ENCODE data around the gene TRAF1. TPM values are rescaled to one million over a fixed set of nuclear protein-coding genes. Genes with fewer than 3 reads are reported as not detected.
A peak's percentile ranks its signal among the peaks of the same experiment; 100 is the strongest.

The TRAF1 gene
- total RNA-seq, 3 donors from 2014 or later = 2.9 to 5.5 (median 3.8) TPM

GRCh38 chr9:120931231-120932085 is 4.9 kb upstream of the TRAF1 start:
- ATAC-seq = peak; percentile 16
- DNase-seq = peak in 1 of 3 donors; percentile 45
- Histone ChIP-seq H3K4me1 (ENCODE audit: low read depth) (peaks cover 17% of the 10 kb centered on the region), H3K36me3 (ENCODE audit: low read depth) (no peaks in the 10 kb centered on the region), H3K4me3 (no peak overlapping the region), H3K9me3 (no peaks in the 10 kb centered on the region)
- TF ChIP-seq, protein P1, sequence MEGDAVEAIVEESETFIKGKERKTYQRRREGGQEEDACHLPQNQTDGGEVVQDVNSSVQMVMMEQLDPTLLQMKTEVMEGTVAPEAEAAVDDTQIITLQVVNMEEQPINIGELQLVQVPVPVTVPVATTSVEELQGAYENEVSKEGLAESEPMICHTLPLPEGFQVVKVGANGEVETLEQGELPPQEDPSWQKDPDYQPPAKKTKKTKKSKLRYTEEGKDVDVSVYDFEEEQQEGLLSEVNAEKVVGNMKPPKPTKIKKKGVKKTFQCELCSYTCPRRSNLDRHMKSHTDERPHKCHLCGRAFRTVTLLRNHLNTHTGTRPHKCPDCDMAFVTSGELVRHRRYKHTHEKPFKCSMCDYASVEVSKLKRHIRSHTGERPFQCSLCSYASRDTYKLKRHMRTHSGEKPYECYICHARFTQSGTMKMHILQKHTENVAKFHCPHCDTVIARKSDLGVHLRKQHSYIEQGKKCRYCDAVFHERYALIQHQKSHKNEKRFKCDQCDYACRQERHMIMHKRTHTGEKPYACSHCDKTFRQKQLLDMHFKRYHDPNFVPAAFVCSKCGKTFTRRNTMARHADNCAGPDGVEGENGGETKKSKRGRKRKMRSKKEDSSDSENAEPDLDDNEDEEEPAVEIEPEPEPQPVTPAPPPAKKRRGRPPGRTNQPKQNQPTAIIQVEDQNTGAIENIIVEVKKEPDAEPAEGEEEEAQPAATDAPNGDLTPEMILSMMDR (IDR thresholded peaks at IDR 0.05) = no peak
- intact Hi-C loops (cut with DNase I, micrococcal nuclease) = no loop called here

- ATAC-seq (peak; percentile 4), DNase-seq (no peak)
- intact Hi-C loops (cut with DNase I, micrococcal nuclease) = no loop called here
- TF ChIP-seq, protein P1 (IDR thresholded peaks at IDR 0.05) = no peak
- Histone ChIP-seq H3K9me3 (no peaks in the 10 kb centered on the region), H3K36me3 (ENCODE audit: low read depth) (no peaks in the 10 kb centered on the region), H3K4me3 (peak overlapping the region; percentile 56), H3K4me1 (ENCODE audit: low read depth) (no peaks in the 10 kb centered on the region)
Measured at GRCh38 chr9:120929229-120929791, 2.7 kb upstream of the TRAF1 start.

DNA sequence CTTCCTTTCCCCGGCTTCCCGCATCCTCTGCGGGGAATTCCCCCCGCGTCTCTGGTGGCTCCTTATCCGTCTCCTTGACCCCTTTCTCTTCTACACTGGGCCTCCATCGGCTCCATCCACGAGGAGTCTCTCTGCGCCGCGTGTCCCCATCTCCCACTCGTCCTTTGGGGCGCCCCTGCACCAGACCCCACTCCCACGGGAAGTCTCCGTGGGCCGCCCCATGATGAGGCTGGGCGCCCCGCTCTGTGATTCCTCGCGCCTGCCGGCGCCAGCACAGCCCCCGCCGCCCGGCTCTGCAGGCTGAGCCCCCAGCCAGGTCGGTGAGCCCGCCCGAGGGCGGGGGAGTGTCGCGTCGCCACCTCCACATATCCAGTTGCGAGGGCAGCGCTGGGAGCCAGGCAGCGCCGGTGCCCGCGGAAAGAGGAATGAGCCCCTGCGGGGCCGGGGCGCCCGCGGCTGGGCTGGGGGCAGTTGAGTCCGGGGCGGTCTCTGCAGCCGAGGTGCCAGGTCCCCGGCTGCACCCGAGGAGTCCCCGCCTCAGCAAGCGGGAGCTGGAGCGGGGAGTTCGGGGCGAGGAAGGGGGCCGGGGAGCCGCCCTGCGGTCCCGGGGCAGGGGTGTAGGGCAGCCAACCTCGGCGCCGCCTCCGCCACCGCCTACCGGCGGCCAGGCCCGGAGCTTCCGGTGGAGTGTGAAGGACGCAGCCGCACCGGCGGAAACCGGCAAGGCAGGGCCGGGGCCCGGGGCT is 2.1 kb upstream of the TRAF1 start:
- H3K36me3 ChIP-seq (ENCODE audit: low read depth) = no peaks in the 10 kb centered on the region
- peak; percentile 85 to 94 (median 90) for DNase-seq
- TF ChIP-seq, protein P1 (IDR thresholded peaks at IDR 0.05) = no peak
- peak; percentile 93 for ATAC-seq
- no peaks in the 10 kb centered on the region for H3K4me1 ChIP-seq (ENCODE audit: low read depth)
- intact Hi-C loops (cut with DNase I, micrococcal nuclease) = no loop called here
- peak overlapping the region; percentile 56 for H3K4me3 ChIP-seq
- no peaks in the 10 kb centered on the region for H3K9me3 ChIP-seq

DNA sequence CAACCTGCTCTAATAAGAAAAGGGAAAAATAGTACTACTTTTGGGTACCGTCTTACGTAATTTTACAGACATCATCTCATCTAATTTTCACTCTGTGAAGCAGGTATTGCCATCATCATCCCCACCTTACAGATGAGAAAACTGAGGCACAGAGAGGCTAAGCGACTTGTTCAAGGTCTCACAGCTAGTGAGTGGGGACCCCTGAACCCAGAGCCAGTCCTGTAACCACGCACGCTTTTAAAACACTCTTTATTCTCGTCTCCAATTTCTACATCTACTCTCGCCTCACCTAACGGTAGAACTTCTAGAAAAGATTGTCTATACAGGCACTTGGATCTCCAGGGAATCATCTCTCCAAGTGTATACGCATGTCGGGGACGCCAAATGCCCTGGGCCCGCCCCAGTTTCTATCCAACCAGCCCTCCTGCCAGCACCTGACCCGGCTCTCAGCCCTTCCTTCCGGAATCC is 1.5 kb upstream of the TRAF1 start:
- Histone ChIP-seq H3K4me1 (ENCODE audit: low read depth) (no peaks in the 10 kb centered on the region), H3K36me3 (ENCODE audit: low read depth) (no peaks in the 10 kb centered on the region), H3K4me3 (peak overlapping the region; percentile 56), H3K9me3 (no peaks in the 10 kb centered on the region)
- DNase-seq (no peak), ATAC-seq (peak; percentile 47)
- TF ChIP-seq, protein P1 (IDR thresholded peaks at IDR 0.05) = no peak
- intact Hi-C loops (cut with DNase I, micrococcal nuclease) = no loop called here

GRCh38 chr9:120927269-120928014 is 846 bp upstream of the TRAF1 start:
- intact Hi-C loops (cut with DNase I, micrococcal nuclease) = no loop called here
- Histone ChIP-seq H3K4me3 (no peak overlapping the region), H3K4me1 (ENCODE audit: low read depth) (no peaks in the 10 kb centered on the region), H3K9me3 (no peaks in the 10 kb centered on the region), H3K36me3 (ENCODE audit: low read depth) (no peaks in the 10 kb centered on the region)
- TF ChIP-seq, protein P1 (IDR thresholded peaks at IDR 0.05) = no peak
- no peak for ATAC-seq
- no peak for DNase-seq

Data from mucosa of descending colon (tissue), 3 donors.